GOT3 (cell line): ENCODE results near the gene DUOXA2.
A peak's percentile ranks its signal among the peaks of the same experiment; 100 is the strongest.

Experiments
- DNase-seq: peaks from one replicate; lab custom pipeline; 2025; ENCODE audit warnings: mixed read lengths; lab: John Stamatoyannopoulos, UW

DUOXA2 gene

DNA sequence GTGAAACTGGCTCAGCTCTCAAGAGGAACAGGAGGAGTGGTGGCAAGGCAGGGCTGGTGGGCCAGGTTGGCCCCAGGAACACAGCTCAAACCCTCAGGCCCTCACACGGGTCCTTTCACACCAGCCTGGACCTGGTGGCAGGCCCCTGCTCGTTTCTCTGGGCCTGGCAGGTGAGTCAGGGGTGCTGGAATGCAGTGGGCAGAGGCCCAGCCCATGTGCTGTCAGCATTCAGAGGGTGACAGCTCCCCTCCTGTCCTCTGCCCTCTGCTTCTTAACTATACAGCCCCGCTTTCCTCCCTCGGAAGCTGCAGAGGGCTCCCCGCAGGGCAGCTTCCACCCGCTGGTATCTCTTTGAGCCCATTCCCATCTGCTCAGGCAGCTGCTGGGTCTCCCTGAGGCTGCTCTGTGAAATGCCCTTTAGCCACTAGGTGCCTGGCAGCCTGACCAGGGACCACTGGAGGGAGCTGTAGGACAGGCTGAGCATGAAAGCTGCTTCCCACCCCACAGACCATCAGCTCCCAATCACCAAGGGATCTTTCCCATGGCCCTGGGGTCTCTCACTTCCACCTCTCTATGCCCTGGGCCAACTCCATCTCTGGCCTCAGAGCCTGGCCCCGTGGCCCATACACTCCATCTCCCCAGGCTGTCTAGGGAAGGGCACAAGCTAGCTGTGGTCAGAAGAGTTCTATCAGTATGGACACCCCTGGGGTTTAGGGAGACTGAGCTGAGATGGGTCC is 48.8 kb downstream of the DUOXA2 start:
- peak; percentile 54 for DNase-seq

DNA sequence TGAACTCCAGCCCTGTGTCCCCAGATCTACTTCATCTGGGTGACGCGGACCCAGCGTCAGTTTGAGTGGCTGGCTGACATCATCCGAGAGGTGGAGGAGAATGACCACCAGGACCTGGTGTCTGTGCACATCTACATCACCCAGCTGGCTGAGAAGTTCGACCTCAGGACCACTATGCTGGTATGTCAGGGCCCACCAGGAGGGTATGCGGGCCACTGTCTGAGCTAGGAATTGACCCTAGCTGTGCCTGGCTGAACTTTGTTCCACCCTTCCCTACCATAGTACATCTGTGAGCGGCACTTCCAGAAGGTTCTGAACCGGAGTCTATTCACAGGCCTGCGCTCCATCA is 49.4 kb downstream of the DUOXA2 start:
- DNase-seq = no peak

DNA sequence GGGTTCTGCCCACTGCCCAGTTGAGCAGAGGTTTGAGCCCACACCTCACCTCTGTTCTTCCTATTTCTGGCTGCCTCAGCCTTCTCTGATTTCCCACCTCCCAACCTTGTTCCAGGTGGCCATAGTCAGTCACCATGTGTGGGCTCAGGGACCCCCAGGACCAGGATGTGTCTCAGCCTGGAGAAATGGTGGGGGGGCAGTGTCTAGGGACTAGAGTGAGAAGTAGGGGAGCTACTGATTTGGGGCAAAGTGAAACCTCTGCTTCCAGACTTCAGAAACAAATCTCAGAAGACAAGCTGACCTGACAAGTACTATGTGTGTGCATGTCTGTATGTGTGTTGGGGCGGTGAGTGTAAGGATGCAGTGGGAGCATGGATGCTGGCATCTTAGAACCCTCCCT is 50.8 kb downstream of the DUOXA2 start:
- no peak for DNase-seq

DNA sequence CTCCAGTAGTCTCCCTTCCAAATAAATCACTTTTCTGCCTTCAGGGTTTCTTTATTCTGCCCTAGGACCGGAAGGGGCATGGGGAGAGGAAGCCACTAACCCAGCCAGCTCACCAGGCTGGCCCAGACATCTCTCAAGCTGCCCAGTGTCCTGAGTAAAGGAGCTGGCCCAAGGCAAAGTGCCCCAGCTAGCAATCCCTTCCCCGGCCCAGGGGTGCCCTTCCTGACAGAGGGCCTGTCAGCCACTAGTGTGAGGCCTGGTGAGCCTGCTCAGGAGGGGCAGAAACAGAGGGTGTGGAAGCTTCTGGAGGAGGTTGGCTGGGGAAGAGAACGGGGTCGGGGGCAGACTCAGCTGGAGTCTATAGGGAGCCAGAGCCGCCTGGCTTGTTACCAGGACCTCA is 51.4 kb downstream of the DUOXA2 start:
- DNase-seq = no peak

DNA sequence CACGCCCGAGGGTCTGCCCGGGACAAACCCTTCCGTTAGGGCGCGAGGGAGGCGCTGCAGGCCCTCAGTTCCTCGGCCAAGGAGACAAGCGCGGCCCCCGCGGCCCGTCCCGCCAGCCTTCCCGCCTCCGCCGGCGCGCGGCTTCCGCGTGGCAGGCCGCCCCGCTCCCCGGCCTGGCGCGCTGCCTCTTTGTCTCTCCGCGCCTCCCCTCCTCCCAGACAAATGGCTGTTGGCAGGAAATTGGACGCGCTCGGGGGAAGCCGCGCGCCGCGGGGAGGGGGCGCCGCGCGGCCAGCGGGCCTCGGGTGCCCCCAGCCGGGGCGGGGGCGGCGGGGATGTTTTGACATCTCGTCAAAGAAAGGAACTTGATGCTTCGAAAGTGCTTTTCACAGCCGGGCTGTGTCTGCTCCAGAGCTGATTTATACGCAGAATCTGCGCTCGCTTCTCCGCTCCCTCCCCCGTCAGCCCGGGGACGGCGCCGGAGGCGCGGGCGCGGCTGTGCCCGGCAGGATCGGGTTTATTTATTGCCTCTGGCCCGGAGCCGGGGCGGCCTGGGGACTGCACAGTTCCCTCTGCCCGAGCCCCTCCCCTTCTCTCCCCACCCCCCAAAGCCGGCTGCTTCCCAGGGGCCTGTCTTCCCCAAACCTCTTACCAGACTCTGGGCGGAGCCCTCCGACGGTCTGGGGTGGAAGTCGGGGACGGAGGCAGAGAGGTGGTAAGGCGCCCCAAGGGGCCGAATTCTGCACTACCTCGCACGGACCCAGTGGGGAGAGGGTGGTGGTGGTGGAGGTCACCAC is 52.9 kb downstream of the DUOXA2 start:
- peak; percentile 21 for DNase-seq

DNA sequence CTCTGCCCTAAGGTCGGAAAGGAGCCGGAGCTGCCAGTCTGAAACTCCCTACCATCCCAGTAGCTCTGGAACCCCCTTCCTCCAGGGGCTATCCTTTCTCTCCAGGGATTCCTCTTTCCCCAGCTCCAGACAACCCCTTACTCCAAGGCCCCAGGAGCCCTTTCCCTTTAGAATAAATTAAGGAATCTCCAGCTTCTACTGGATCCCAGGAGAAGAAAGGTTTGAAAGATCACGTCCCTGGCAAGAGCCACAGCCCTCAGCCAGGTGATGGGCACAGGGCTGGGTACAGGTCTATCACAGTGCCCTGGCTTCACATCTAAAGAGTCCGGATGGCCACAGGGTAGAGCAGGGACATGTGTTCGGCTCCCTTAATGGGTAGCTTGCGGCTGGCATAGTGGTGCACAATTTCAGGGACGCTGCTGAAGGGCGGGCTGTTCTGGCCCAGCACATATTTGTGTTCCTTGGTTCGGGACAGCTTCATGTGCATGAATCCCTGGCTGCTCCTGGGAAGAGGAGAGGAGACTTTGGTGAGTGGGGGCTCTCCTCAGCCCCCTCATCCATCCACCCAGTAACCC is 53.6 kb downstream of the DUOXA2 start:
- no peak for DNase-seq
